Measurements from ENCODE around the gene FCHSD2.
A peak's percentile ranks its signal among the peaks of the same experiment; 100 is the strongest.
"Not testable (repeated sequence)": the region's sequence is repeated elsewhere in the genome, so short reads cannot be mapped to it uniquely, and the experiment has no call there.

The FCHSD2 gene

DNA sequence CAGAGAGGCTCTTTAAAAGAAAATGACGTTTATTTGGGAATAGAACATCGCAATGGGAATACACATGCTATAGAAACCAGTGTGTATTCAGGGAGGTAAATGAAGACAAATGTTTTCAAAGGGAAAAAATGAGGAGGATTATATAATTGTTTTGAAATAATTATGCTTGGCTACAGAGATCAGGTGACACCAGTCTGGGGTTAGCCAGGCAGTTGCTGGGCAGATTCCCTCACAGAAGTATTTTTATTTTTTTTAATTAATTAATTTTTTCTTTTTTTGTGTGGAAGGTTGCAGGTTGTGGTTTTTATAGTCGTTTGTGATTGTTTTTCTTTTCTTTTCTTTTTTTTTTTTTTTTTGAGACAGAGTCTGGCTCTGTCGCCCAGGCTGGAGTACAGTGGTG, 342.7 kb downstream of the FCHSD2 start:
- Histone ChIP-seq H3K27ac (no peak overlapping the region), H3K4me3 (no peak overlapping the region)
- no peak for DNase-seq (ENCODE audit: low spot score)
- TF ChIP-seq, protein P1, sequence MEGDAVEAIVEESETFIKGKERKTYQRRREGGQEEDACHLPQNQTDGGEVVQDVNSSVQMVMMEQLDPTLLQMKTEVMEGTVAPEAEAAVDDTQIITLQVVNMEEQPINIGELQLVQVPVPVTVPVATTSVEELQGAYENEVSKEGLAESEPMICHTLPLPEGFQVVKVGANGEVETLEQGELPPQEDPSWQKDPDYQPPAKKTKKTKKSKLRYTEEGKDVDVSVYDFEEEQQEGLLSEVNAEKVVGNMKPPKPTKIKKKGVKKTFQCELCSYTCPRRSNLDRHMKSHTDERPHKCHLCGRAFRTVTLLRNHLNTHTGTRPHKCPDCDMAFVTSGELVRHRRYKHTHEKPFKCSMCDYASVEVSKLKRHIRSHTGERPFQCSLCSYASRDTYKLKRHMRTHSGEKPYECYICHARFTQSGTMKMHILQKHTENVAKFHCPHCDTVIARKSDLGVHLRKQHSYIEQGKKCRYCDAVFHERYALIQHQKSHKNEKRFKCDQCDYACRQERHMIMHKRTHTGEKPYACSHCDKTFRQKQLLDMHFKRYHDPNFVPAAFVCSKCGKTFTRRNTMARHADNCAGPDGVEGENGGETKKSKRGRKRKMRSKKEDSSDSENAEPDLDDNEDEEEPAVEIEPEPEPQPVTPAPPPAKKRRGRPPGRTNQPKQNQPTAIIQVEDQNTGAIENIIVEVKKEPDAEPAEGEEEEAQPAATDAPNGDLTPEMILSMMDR (IDR thresholded peaks at IDR 0.05) = no peak

DNA sequence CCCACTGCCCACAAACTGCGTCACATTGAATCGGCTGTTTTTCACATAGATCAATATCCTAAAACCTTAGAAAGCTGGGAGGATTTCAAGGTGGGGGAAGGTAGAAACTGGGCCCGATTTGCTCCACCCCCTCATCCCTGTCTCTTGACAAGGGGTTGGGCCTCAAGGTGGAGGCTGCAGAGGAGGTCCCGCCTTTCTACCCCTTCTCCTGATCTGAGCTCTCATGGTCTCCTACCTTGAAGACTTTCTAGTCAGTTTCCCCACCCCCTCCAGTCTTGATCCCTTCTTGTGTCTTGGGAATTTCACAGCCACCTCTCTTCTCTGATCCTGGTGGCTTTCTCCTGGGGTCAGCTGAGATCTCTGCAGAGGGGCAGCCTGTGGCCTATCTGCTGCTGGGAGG, 343.8 kb downstream of the FCHSD2 start:
- no peak overlapping the region for H3K27ac ChIP-seq
- H3K4me3 ChIP-seq = no peak overlapping the region
- DNase-seq (ENCODE audit: low spot score) = no peak
- TF ChIP-seq, protein P1 (IDR thresholded peaks at IDR 0.05) = no peak

DNA sequence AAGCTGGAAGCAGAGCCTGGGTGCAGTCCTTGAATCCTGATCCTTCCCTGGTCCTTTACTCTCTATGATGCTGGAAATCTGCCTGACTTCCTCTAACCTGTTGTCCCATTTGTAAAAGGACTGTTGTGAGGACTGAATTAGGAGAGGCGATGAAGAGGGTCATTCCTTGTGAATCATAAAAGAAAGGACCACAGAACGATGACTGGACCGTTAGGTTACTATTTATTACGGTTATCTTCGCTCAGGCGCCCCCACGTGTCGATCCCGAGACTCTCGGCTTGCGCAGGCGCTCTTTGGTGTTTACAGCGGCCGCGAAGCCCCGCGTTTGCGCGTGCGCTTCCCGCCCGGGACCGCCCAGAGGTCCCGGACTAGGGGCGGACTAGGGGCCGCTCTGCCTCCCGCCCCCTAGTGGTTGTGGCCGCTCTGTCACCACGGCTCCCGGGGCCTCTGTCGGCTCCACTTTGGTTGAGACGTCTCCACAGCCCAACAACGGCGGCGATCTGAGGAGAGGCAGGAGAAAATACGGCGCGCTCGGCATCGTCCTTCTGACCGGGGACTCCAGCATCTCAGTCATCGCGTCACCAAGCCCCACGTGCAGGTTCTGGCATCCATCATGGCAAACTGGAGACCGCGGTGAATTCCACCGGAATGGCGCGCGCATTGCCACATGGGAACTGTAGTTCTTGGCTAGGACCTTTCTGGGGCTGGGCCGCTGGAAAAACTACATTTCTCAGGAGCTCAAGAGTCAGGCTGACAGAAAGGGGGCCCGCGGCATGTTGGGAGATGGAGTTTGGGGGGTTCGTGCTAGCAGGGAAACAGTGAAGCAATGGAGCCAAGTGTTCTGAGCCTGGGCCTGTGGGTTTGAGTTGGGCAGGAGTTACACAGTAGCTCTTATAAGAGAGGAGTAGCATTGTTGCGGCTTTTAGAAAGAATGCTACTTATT, 348.4 kb downstream of the FCHSD2 start, which contains the start of gene STARD10:
Gene STARD10 (minus strand): TSS at position 623 of the 943 bp plus-strand sequence. CDS start 12,866 bp downstream, outside the sequence.
- Histone ChIP-seq H3K27ac (peak within 1 kb of the TSS; percentile 89 to 93), H3K4me3 (peak within 1 kb of the TSS; percentile 74)
- TF ChIP-seq, protein P1 (IDR thresholded peaks at IDR 0.05) = peak; percentile 87
- peak; percentile 96 for DNase-seq (ENCODE audit: low spot score)

DNA sequence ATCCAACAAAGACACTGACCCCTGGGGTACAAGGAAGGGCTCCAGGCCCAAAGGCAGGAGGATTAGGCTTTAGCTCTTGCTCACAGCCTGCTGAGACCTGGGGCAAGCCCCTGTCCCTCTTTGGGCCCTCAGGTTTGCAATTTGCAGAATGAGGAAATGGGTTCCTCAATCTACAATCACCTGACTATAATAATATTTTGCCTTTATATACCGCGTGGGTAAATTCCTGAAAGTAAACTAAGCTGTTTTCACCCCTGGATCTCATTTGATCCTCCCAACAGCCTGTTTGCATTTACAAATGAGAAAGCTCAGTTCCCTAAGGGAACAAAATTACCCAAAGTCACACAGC, 349.1 kb downstream of the FCHSD2 start:
- DNase-seq (ENCODE audit: low spot score) = no peak
- peak overlapping the region; percentile 74 for H3K4me3 ChIP-seq
- TF ChIP-seq, protein P1 (IDR thresholded peaks at IDR 0.05) = no peak
- H3K27ac ChIP-seq = peak overlapping the region; percentile 89 to 93

DNA sequence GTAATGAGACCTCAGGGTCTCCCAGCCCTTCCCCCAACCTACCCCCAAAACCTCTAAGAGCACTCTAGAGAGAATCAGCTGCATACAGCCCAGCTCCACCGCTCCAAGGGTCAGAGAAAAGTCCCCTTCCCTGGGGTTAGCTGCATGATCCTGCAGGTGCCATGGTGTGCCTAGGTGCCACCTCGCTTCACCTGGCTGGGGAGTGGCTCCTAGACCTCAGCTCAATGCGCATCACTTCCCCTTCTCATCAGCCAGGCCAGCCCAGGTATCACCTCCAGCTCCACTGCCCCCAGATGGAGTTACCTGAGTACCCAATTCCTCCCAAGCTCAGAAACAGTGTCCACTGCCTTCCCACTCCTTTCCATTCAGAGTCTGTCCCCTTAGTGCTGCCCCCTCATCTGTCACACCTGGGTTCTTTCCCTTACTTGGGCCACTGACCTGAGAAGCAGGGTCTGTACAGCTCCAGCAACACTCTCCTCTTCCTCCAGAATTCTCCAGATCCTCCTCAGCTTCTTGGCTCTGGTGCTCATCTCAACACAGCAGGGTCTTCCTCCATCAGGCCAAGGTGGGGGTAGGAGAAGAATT, 349.6 kb downstream of the FCHSD2 start:
- Histone ChIP-seq H3K27ac (peak overlapping the region; percentile 89 to 93), H3K4me3 (peak overlapping the region; percentile 74)
- peak; percentile 76 for DNase-seq (ENCODE audit: low spot score)
- TF ChIP-seq, protein P1 (IDR thresholded peaks at IDR 0.05) = no peak

DNA sequence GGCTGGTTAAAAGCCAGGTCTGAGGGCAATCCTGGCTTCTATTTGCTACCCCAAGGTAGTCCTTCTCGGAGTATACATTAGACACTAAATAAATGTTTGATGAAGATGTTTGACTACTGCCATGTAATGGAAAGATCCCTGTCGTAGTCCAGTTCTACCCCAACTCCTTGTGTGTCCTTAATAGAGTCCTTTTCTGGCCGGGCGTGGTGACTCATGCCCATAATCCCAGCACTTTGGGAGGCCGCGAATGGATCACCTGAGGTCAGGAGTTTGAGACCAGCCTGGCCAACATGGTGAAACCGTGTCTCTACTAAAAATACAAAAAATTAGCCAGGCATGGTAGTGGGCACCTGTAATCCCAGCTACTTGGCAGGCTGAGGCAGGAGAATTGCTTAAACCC, 350.9 kb downstream of the FCHSD2 start:
- H3K4me3 ChIP-seq = not testable (repeated sequence)
- peak overlapping the region in 1 of 2 donors; percentile 89 for H3K27ac ChIP-seq

DNA sequence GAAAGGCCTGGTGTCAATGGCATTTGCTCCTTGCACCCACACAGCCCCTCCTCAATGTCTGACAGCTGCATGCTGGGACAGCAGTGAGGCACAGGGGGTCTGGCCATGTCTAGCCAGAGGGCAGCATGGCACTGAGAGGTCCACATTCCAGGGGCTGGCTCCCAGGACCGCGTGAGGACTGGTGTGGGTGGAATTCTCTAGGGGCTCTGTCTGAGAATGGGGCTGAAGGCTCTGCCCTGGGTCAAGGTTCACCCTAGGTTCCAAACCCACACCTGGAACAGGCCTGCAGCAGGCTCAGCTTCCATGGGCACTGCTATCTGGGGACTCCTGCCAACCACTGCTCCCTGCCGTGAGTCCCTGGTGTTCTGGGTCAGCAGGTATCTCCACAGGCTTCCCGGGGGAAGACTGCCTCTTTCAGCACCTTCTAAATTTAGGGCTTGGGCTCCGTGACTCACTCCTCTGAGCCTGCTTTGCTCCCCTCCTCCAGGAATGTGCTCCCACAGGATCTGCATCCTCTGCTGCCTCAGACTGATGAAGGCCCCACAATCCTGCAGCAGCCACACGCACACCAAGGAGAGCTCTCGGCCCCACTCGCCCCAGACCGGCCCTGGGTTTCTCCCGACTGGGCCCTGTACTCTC, 352.5 kb downstream of the FCHSD2 start:
- TF ChIP-seq, protein P1 (IDR thresholded peaks at IDR 0.05) = no peak
- no peak for DNase-seq (ENCODE audit: low spot score)
- Histone ChIP-seq H3K27ac (peak overlapping the region; percentile 77 to 89), H3K4me3 (no peak overlapping the region)

More for the DNA sequence above, 350.9 kb downstream of the FCHSD2 start:
- DNase-seq (ENCODE audit: low spot score) = not testable (repeated sequence)
